Tibial nerve (tissue), 4 donors: ENCODE measurements around the gene RANBP3L.

Experiments
- EP300 ChIP-seq, 2 donors: sonication (generic); formaldehyde crosslinking; IDR thresholded peaks; one replicate each; pipeline ENCODE4 v1.6.1; 2017; ENCODE audit warnings: antibody characterized with exemption in 2 of 2, mild to moderate bottlenecking in 1 of 2
- POLR2A ChIP-seq, 2 donors: fragments of 450-650 bp; IDR thresholded peaks; one replicate each; pipeline ENCODE4 v1.6.1; 2017; ENCODE audit warnings: antibody characterized with exemption in 2 of 2, mild to moderate bottlenecking in 2 of 2, moderate library complexity in 2 of 2
- TF ChIP-seq, protein P1 (sequence below), 5 experiments: fragments of 200-600 bp in 3 of 5; fragments of 450-650 bp in 2 of 5; sonication (generic) in 3 of 5; IDR thresholded peaks; one replicate each; pipeline ENCODE4 v1.5.1; 2016 to 2019; ENCODE audit warnings: antibody characterized with exemption in 5 of 5, mild to moderate bottlenecking in 3 of 5, moderate library complexity in 2 of 5

DNA sequence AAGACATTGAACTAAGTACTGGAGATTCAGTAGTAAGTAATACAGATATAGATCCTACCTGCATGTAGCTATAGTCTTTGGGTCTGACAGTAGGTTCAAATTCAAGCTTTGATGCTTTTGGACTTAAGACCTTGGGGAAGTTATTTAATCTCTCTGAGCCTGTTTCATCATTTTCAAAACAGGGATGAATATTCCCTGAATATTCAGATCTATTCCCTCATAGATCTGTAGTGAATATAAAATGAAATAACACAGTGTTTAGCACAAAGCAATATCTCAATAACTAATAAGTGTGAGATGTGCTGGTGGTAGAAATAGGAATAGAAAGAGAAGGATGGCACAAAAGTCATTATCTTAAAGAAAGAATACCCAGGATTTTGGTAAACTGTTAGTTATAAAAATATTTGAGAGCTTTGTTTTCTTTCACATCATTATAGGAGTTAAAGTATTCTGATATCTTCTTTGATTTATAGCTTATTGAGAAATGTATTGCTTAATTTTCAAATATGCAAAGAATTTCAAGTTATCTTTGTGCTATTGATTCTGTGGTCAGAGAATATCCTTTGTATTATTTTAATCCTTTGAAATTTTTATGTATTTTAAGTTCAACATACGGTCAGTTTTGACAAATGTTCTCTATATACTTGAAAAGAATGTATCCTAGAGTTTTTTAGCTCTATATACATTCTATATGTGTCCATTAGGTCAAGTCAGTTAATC, 11.4 kb upstream of the RANBP3L start:
- TF ChIP-seq, protein P1, sequence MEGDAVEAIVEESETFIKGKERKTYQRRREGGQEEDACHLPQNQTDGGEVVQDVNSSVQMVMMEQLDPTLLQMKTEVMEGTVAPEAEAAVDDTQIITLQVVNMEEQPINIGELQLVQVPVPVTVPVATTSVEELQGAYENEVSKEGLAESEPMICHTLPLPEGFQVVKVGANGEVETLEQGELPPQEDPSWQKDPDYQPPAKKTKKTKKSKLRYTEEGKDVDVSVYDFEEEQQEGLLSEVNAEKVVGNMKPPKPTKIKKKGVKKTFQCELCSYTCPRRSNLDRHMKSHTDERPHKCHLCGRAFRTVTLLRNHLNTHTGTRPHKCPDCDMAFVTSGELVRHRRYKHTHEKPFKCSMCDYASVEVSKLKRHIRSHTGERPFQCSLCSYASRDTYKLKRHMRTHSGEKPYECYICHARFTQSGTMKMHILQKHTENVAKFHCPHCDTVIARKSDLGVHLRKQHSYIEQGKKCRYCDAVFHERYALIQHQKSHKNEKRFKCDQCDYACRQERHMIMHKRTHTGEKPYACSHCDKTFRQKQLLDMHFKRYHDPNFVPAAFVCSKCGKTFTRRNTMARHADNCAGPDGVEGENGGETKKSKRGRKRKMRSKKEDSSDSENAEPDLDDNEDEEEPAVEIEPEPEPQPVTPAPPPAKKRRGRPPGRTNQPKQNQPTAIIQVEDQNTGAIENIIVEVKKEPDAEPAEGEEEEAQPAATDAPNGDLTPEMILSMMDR (IDR thresholded peaks at IDR 0.05) = no peak
- no peak for TF ChIP-seq EP300 (IDR thresholded peaks at IDR 0.05)
- TF ChIP-seq POLR2A (IDR thresholded peaks at IDR 0.05) = no peak
